Measurements from ENCODE around the gene FHIT.

Gene FHIT

DNA sequence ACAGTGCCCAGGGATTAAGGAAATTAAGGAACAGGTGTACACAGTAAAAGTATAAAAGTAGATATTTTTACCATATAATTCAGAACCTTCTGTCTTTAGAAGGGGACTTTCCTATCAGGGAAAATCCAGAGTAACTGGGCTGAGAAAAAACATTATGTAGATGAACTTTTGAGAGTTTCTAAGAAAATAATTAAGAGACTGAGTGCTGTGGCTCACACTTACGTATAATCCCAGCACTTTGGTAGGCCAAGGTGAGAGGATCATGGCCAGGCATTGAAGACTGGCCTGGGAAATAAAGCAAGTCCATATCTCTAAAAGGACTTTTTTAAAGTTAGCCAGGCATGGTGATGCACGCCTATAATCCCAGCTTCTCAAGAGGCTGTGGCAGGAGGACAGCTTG lies 1021.8 kb downstream of the FHIT start:
- H3K4me3 ChIP-seq (ENCODE audit: control insufficient read depth, low read depth, low read length), result no peak overlapping the region
- TF ChIP-seq CTCF (IDR thresholded peaks at IDR 0.05; ENCODE audit: control insufficient read depth, insufficient read depth, low read depth, low read length, missing control alignments), result no peak
- no peak for DNase-seq (ENCODE audit: low read depth)

- DNase-seq (ENCODE audit: low read depth), result no peak
- no peak for TF ChIP-seq CTCF (IDR thresholded peaks at IDR 0.05; ENCODE audit: control insufficient read depth, insufficient read depth, low read depth, low read length, missing control alignments)
- no peak overlapping the region for H3K4me3 ChIP-seq (ENCODE audit: control insufficient read depth, low read depth, low read length)
Measured at GRCh38 chr3:60228823-60229222, 1022.4 kb downstream of the FHIT start.

GRCh38 chr3:60226912-60227311 lies 1024.3 kb downstream of the FHIT start:
- DNase-seq (ENCODE audit: low read depth), result no peak
- no peak for TF ChIP-seq CTCF (IDR thresholded peaks at IDR 0.05; ENCODE audit: control insufficient read depth, insufficient read depth, low read depth, low read length, missing control alignments)
- H3K4me3 ChIP-seq (ENCODE audit: control insufficient read depth, low read depth, low read length), result no peak overlapping the region

GRCh38 chr3:60225848-60226247 lies 1025.4 kb downstream of the FHIT start:
- no peak overlapping the region for H3K4me3 ChIP-seq (ENCODE audit: control insufficient read depth, low read depth, low read length)
- no peak for DNase-seq (ENCODE audit: low read depth)
- no peak for TF ChIP-seq CTCF (IDR thresholded peaks at IDR 0.05; ENCODE audit: control insufficient read depth, insufficient read depth, low read depth, low read length, missing control alignments)

- TF ChIP-seq CTCF (IDR thresholded peaks at IDR 0.05; ENCODE audit: control insufficient read depth, insufficient read depth, low read depth, low read length, missing control alignments), result no peak
- no peak for DNase-seq (ENCODE audit: low read depth)
- no peak overlapping the region for H3K4me3 ChIP-seq (ENCODE audit: control insufficient read depth, low read depth, low read length)
Measured at GRCh38 chr3:60220768-60221167, 1030.5 kb downstream of the FHIT start.

GRCh38 chr3:60219501-60219900 lies 1031.8 kb downstream of the FHIT start:
- DNase-seq (ENCODE audit: low read depth), result no peak
- TF ChIP-seq CTCF (IDR thresholded peaks at IDR 0.05; ENCODE audit: control insufficient read depth, insufficient read depth, low read depth, low read length, missing control alignments), result no peak
- H3K4me3 ChIP-seq (ENCODE audit: control insufficient read depth, low read depth, low read length), result no peak overlapping the region

Data from AG09309 (cell line).